ENCODE data around the gene UBE2G2.

UBE2G2 gene

DNA sequence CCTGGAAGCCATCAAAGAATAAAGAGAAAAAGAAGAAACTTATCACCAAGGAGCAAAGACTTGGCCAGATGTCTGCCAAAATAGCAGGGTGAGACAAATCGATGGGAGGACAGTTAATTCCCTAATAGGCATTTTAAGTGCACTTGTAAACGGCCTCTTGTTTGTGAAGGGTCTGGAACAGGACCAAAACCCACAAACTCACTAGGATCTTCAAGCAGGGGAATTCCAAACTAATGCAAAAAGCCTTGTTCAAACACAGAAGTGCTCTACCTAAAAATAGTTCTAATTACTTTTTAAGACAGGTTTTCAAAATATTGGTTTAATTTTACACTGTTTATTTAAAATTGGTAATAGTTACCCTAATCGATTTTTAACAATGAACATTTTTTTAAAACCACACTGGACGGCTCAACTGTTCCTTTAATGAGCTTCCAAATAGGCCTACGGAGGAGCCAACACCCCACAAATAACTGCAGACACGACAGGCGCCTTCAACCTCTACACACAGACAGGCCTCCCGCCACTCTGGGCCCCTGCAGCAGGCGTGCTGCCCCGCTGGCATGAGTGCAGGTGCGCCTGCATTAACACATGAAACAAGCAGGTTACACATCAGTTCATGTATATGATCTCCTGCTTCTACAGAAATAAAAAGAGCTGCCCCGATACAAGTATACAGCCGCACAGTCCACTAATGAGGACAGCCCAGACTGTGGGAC, 15.8 kb downstream of the UBE2G2 start:
- DNase-seq: no peak

DNA sequence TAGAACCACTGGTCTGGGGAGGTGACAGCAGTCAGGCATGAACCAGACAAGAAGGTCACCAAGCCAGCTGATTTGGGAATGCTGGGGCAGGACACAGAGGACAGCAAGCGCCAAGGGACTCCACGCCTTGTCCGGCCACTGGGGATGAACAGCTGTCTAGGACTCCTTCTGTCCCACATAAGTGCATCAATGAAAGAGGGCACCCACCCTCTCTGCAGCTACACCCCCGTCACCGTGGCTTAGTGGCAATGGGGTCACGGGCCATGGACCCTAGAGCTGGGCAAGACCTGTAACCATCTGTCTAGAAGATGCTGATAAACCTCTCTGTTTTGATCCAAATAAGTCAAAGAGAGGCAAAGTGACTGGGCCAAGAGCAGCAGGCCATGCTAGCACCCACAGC, 16.8 kb downstream of the UBE2G2 start:
- no peak for DNase-seq

DNA sequence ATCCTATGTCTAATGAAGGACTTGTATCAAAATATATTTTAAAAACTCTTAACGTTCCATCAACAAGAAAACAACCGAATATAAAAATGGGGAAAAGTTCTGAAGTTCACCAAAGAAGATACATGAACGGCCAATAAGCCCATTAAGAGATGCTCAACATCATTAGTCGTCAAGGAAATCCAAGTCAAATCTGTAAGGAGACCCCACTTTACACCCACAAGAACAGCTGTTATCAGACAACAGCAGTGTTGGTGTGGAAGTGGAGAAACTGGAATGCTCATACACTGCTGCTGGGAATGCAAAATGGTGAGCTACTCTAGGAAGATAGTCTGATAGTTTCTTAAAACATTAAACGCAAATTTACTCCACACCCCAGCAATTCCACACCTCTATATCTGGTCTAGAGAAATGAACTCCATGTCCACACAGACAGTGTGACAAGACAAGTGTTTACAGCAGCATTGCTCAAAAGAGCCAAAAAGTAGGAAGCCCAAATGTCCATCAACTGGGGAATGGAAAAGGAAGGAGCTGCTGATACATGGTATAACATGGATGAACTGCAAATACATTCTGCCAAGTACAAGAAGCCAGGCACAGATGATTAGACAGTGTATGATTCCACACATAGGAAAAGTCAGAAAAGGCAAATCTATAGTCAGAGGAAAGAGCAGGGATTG, 18.5 kb downstream of the UBE2G2 start:
- DNase-seq: no peak

DNA sequence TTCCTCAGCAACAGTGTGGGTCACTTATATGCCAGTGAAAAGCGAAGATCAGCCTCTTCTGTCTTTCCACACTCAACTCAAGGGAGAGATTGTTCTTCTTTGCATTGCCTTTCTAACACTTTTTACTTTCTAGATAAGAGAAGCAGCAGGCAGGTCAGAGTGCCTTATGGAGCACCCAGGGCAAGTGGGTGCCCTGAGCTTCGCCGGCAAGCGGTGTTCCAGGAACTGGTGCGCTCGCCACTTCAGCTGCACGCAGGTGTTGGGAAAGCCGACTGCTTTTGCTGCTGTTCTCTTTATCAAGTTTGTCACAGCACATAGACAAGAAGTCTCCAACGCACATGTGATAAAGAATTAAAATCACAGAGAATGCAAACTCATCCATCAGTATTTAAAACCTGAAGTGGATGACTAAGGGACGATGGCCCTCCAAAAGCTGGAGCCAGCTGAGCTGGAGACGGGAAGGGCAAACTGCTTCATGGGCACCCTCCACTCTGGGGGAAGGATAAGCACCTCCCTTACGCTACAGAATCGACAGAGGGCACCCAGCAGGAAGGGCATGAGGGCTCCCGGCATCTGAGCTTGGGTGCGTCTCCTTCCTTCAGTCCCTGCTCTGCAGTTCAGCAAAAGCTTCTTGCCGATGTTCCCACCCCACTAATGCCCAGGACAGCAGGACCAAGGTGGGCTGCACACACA, 20.7 kb downstream of the UBE2G2 start:
- DNase-seq: no peak

DNA sequence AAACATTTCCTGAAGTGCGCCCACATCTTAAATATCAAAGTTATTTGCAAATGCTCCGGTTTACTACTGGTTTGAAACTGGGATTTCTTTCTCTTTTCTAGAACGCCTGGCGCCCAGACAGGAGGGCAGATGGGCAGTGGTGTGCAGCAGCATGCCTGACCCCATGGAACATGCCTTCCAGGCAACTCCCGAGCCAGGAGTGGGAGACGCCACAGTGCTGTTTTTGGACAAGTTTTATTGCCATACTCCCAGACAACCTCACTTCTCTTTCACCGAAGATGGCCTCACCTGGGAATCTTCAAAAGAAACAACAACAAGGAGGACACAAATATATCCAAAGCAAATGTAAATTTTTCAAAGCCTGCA, 21.5 kb downstream of the UBE2G2 start:
- DNase-seq: no peak

DNA sequence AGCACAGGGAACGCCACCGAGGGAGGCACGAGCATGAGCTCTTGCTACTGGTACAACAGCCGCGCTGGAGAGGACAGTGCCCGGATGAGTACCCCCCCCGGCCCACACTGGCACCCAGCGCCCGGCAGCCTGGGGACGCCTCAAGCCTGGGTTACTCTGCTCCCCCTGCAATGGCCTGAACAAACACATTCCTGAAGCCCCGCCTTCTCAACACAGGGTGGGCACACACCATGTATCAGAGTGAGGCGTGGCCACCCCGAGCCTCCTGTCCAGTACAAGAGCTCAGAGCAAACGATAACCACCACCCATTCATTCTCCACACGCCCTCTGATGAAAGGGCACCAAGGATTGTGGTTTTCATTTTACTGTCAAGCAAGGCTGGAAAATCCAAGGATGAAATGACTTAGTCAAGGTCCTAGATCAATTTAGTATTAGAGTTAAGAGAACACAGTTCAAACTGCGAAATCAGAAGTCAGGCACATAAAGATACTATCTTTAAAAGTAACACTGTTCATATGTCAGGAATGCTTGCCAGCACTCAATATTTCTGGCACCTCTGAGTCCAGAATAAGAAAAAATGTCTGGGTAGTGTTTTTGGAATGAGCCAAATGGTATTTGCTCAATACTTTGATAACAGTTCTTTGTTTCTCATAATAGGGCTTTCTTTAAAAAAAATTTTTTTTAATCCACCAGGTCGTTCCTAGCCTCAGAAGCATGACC, 22.0 kb downstream of the UBE2G2 start:
- DNase-seq: no peak

DNA sequence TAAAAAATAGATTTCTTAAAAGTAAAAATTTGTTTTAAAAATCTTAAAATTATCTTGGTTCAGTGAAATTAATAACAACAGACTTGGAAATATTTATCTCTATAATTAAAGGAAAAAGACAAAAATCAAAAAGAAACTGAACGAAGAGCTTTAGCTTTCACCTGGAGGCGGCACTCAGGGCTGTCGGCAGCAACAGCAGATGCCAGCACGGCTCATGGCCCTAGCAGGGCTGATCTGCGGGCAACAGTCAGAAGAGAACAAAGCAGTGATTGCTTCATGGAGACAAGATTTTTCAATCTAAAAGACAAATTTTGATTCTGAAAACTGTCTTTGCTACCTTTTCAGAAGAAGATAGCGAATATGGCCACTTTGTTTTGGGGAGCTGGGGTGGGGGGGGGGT, 22.6 kb downstream of the UBE2G2 start:
- no peak for DNase-seq

GRCh38 chr21:44778499-44778911, 23.1 kb downstream of the UBE2G2 start:
- DNase-seq: no peak

GRCh38 chr21:44778094-44778493, 23.5 kb downstream of the UBE2G2 start:
- no peak for DNase-seq

DNA sequence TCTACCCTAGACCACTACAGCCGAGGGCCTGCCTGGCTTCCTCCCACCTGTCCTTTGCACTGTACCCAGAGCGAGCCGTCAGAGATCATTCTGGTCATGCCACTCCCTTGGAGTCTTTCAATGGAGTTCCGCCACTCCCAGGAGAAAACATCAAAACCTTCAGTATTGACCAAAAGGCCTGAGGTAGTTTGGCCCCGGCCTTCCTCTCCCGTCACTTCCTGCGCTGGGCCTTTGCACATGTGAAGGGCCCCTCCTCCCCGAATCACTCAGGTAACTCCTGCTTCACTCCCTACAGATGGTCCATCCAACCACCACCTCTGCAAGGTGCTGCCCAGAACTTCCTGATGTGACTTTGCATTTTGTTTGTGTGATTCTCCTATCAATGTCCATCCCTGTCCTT, 26.6 kb downstream of the UBE2G2 start:
- DNase-seq: no peak

- no peak for DNase-seq
These were observed 28.2 kb downstream of the UBE2G2 start for GRCh38 chr21:44773291-44773932.

DNA sequence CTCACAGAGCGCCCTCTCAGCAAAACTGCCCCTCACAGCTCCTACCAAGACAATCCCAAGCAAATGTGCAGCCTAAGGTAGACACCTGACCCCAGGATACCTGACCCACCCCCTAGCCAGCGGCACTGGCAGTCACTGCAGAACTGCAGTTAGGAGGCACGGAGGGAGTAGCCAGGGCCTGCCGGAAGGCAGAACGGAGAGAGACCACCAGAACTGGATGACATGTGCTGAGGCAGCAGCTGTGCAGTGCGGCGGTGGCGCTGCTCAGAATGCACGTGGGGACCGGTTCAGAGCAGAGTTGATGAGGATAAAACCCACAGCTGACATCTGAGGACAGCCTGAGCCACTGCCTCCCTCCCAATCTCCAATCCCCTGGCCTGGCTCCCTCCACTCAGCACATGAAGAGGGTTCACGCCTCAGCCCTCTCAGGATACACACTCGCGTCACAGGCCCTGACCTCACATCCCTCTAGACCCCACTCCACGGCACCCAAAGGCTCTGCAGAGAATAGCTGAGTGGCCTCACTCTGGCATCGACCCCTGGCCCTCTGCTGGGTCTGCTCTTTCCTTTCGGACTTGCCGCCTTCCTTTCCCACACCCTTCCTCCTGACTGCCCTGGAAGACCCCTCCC, 29.6 kb downstream of the UBE2G2 start:
- DNase-seq: no peak

GRCh38 chr21:44767834-44768831, 33.5 kb downstream of the UBE2G2 start:
- DNase-seq: no peak

- DNase-seq: no peak
These were observed 34.7 kb downstream of the UBE2G2 start for GRCh38 chr21:44766818-44767354.

GRCh38 chr21:44766014-44766817, 35.4 kb downstream of the UBE2G2 start:
- no peak for DNase-seq

DNA sequence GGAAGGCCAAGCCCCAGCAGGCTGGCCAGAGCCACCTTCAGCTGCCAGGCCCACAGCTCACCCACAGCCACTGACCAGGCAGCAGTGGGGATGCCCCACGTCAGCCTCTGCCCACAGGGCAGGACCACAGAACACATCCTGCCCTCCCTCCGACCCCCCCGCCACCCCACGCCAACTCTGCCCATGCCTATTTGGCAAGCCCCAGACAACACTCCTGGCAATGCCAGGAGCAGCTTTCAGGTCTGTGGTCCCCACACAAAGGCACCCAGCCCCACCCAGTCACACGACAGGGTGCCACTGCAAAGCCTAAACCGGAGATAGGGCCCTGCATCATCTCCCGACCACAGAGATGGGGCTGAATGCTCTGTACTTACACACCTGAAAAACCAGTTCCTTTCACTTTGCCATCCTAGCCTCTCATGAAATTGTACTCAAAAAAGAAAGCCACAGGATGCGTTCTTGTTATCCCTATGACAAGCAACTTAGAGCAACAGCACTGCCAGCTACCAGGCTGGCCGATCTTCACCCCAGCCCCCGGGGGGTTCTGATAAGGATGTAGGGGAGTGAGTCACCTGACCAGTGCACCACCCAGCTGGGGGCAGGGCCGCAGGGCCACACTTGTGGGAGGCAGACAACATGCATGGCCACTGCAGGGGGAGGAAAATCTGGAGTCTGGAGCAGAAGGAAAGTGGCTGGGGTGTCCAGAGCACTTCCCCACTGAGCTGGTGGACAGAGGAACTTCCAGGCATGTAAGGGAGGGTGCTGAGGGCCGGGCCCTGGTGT, 36.2 kb downstream of the UBE2G2 start:
- DNase-seq: no peak

GRCh38 chr21:44764319-44765230, 37.0 kb downstream of the UBE2G2 start:
- DNase-seq: no peak

Measured in effector CD8-positive, alpha-beta T cell (primary cell).